Upper lobe of left lung (tissue), 6 donors: Measurements from ENCODE around the gene RANBP9. TPM values are rescaled to one million over a fixed set of nuclear protein-coding genes. Genes with fewer than 3 reads are reported as not detected.

ENCODE experiments used
- ATAC-seq, 2 donors: fragments of 200-7000 bp; cut with Tn5 transposase; one replicate each; pipeline ENCODE4 v1.9.1; 2022; ENCODE audit warnings: mild to moderate bottlenecking in 2 of 2, moderate library complexity in 2 of 2; ENCODE audit not compliant: low FRiP score in 2 of 2
- DNase-seq, 2 donors: peaks; one replicate each; pipeline ENCODE4 v3.0.0-alpha.2; 2019 to 2020
- H3K27ac ChIP-seq, 4 donors: fragments of 200-600 bp; sonication (generic); one replicate each; pipeline ENCODE4 v1.5.1; 2016 to 2019
- H3K27me3 ChIP-seq, 4 donors: fragments of 200-600 bp; sonication (generic); one replicate each; pipeline ENCODE4 v1.5.1; 2017 to 2019
- H3K36me3 ChIP-seq, 4 donors: fragments of 200-600 bp; sonication (generic); one replicate each; pipeline ENCODE4 v1.5.1; 2016 to 2019
- H3K4me1 ChIP-seq, 4 donors: fragments of 200-600 bp; sonication (generic); one replicate each; pipeline ENCODE4 v1.5.1; 2018 to 2019
- H3K4me3 ChIP-seq, 4 donors: fragments of 200-600 bp; sonication (generic); one replicate each; pipeline ENCODE4 v1.5.1; 2017 to 2019; ENCODE audit warnings: mild to moderate bottlenecking in 2 of 4, moderate library complexity in 1 of 4
- H3K9me3 ChIP-seq, 4 donors: fragments of 200-600 bp; sonication (generic); one replicate each; pipeline ENCODE4 v1.5.1; 2018 to 2019
- CTCF ChIP-seq, 6 experiments: fragments of 450-650 bp in 4 of 6; fragments of 200-600 bp in 2 of 6; sonication (generic) in 2 of 6; IDR thresholded peaks; one replicate each; pipeline ENCODE4 v1.5.1; 2016 to 2019; ENCODE audit warnings: antibody characterized with exemption in 6 of 6
- EP300 ChIP-seq, 4 donors: sonication (generic); formaldehyde crosslinking; IDR thresholded peaks; one replicate each; pipeline ENCODE4 v1.5.1; 2017; ENCODE audit warnings: antibody characterized with exemption in 4 of 4, control low read depth in 2 of 4
- POLR2A ChIP-seq, 4 donors: fragments of 450-650 bp; IDR thresholded peaks; one replicate each; pipeline ENCODE4 v1.5.1; 2016 to 2017; ENCODE audit warnings: antibody characterized with exemption in 4 of 4, mild to moderate bottlenecking in 2 of 4
- POLR2AphosphoS5 ChIP-seq, 2 donors: sonication (generic); formaldehyde crosslinking; IDR thresholded peaks; one replicate each; pipeline ENCODE4 v1.5.1; 2017; ENCODE audit warnings: antibody characterized with exemption in 2 of 2
- WGBS, 2 donors: methylation state at CpG; one replicate each; pipeline ENCODE4 v1.1.5; 2017 to 2018; 5-methylcytosine and 5-hydroxymethylcytosine counted together
- total RNA-seq, 6 donors: library from RNA; depleted of rRNA in 4 of 6; stranded (reverse); fragments of >200 nt in 4 of 6; gene quantifications; one replicate each; pipeline versions ENCODE4 v1.1.0 to v1.2.1, GENCODE V29; 2016 to 2021
- donor health status: DM: no; HTN: no; CAD: no; lungs with moderate emphysema.
- donor health status: DM: no; HTN: yes; CAD: no; lungs with severe emphysema.

RANBP9 gene
- total RNA-seq, 6 donors from 2014 or later, result 29.8 to 46.7 (median 36.4) TPM

GRCh38 chr6:13743736-13744127, 32.1 kb upstream of the RANBP9 start:
- Histone ChIP-seq H3K4me1 (no peaks in the 10 kb centered on the region), H3K4me3 (no peak overlapping the region), H3K36me3 (no peaks in the 10 kb centered on the region), H3K27me3 (no peaks in the 10 kb centered on the region), H3K9me3 (no peaks in the 10 kb centered on the region), H3K27ac (no peak overlapping the region)
- ATAC-seq (no peak), DNase-seq (no peak)
- TF ChIP-seq EP300 (IDR thresholded peaks at IDR 0.05), result no peak
- no peak for TF ChIP-seq CTCF (IDR thresholded peaks at IDR 0.05)
- TF ChIP-seq POLR2AphosphoS5 (IDR thresholded peaks at IDR 0.05), result no peak
- TF ChIP-seq POLR2A (IDR thresholded peaks at IDR 0.05), result no peak
- WGBS, 2 donors, result 94 to 97% methylated on average over 7 of the region's 7 CpGs

- DNase-seq (peak in 1 of 2 donors; percentile 66), ATAC-seq (no peak)
- 71 to 90% methylated on average over 16 to 52 of the region's 56 CpGs for WGBS, 2 donors
- no peak overlapping the region for H3K4me3 ChIP-seq
- H3K27ac ChIP-seq, result no peak overlapping the region
- H3K9me3 ChIP-seq, result no peaks in the 10 kb centered on the region
- no peaks in the 10 kb centered on the region for H3K36me3 ChIP-seq
- H3K27me3 ChIP-seq, result no peaks in the 10 kb centered on the region
- no peaks in the 10 kb centered on the region for H3K4me1 ChIP-seq
- no peak for TF ChIP-seq EP300 (IDR thresholded peaks at IDR 0.05)
- TF ChIP-seq POLR2AphosphoS5 (IDR thresholded peaks at IDR 0.05), result no peak
- no peak for TF ChIP-seq POLR2A (IDR thresholded peaks at IDR 0.05)
- TF ChIP-seq CTCF (IDR thresholded peaks at IDR 0.05), result no peak
Observed at GRCh38 chr6:13742961-13743735, 31.5 kb upstream of the RANBP9 start.

- TF ChIP-seq POLR2AphosphoS5 (IDR thresholded peaks at IDR 0.05), result no peak
- TF ChIP-seq EP300 (IDR thresholded peaks at IDR 0.05), result no peak
- TF ChIP-seq POLR2A (IDR thresholded peaks at IDR 0.05), result no peak
- H3K36me3 ChIP-seq, result no peaks in the 10 kb centered on the region
- H3K9me3 ChIP-seq, result no peaks in the 10 kb centered on the region
- H3K4me1 ChIP-seq, result no peaks in the 10 kb centered on the region
- no peaks in the 10 kb centered on the region for H3K27me3 ChIP-seq
- 82 to 88% methylated on average over 4 of the region's 4 CpGs for WGBS, 2 donors
- H3K27ac ChIP-seq, result no peak overlapping the region
- DNase-seq (no peak), ATAC-seq (no peak)
- no peak overlapping the region for H3K4me3 ChIP-seq
Observed at GRCh38 chr6:13741365-13741764, 29.7 kb upstream of the RANBP9 start.

- H3K27me3 ChIP-seq, result no peaks in the 10 kb centered on the region
- H3K4me1 ChIP-seq, result no peaks in the 10 kb centered on the region
- no peak for DNase-seq
- H3K4me3 ChIP-seq, result no peak overlapping the region
- H3K27ac ChIP-seq, result no peak overlapping the region
- ATAC-seq, result no peak
- no peaks in the 10 kb centered on the region for H3K36me3 ChIP-seq
- WGBS, 2 donors, result 93 to 94% methylated on average over 2 of the region's 2 CpGs
- H3K9me3 ChIP-seq, result no peaks in the 10 kb centered on the region
- TF ChIP-seq CTCF (IDR thresholded peaks at IDR 0.05), result no peak
- no peak for TF ChIP-seq EP300 (IDR thresholded peaks at IDR 0.05)
- no peak for TF ChIP-seq POLR2A (IDR thresholded peaks at IDR 0.05)
- no peak for TF ChIP-seq POLR2AphosphoS5 (IDR thresholded peaks at IDR 0.05)
Observed at GRCh38 chr6:13735031-13735430, 23.4 kb upstream of the RANBP9 start.

- 44 to 45% methylated on average over 15 to 17 of the region's 17 CpGs for WGBS, 2 donors
- TF ChIP-seq POLR2AphosphoS5 (IDR thresholded peaks at IDR 0.05), result peak; percentile 16 to 54
- TF ChIP-seq EP300 (IDR thresholded peaks at IDR 0.05), result no peak
- Histone ChIP-seq H3K27me3 (no peaks in the 10 kb centered on the region), H3K27ac (no peak overlapping the region), H3K4me1 (no peaks in the 10 kb centered on the region), H3K36me3 (no peaks in the 10 kb centered on the region), H3K9me3 (no peaks in the 10 kb centered on the region), H3K4me3 (peak overlapping the region in 1 of 4 donors; percentile 18)
- peak; percentile 78 to 84 for ATAC-seq
- DNase-seq, result peak in 1 of 2 donors; percentile 38
Observed at GRCh38 chr6:13733178-13733887, 21.7 kb upstream of the RANBP9 start.
